Kidney (tissue), 14 donors: ENCODE data around the gene GADD45GIP1. TPM values are rescaled to one million over a fixed set of nuclear protein-coding genes. Genes with fewer than 3 reads are reported as not detected.

Source experiments
- DNase-seq, 5 donors: peaks; one replicate each; pipeline ENCODE4 v3.0.0-alpha.2; 2013 to 2020
- FAIRE-seq: peaks from 2 replicates; lab custom pipeline; 2012; peaks lifted over from hg19 to GRCh38; lab: Jason Lieb, UNC
- H3K27ac ChIP-seq, 2 donors: one replicate each; pipeline ENCODE4 v1.7.0; 2013; ENCODE audit warnings: low read depth in 2 of 2, low read length in 2 of 2, inconsistent platforms in 1 of 2
- H3K27me3 ChIP-seq: one replicate; pipeline ENCODE4 v1.7.1; 2013; ENCODE audit warnings: low read length, inconsistent platforms; ENCODE audit not compliant: control insufficient read depth, insufficient read depth
- H3K36me3 ChIP-seq, 3 donors: one replicate each; pipeline versions ENCODE4 v1.7.0 to v1.7.1; 2013; ENCODE audit warnings: low read length in 3 of 3, control low read depth in 1 of 3, inconsistent platforms in 1 of 3; ENCODE audit not compliant: insufficient read depth in 3 of 3, control insufficient read depth in 2 of 3
- H3K4me1 ChIP-seq, 3 donors: one replicate each; pipeline versions ENCODE4 v1.7.0 to v1.7.1; 2013; ENCODE audit warnings: low read length in 3 of 3, inconsistent platforms in 1 of 3, low read depth in 1 of 3; ENCODE audit not compliant: control insufficient read depth in 2 of 3, insufficient read depth in 2 of 3
- H3K4me3 ChIP-seq, 3 donors: one replicate each; pipeline versions ENCODE4 v1.7.0 to v1.8.1; 2013; ENCODE audit warnings: low read length in 3 of 3, control low read depth in 1 of 3, inconsistent platforms in 1 of 3
- H3K9ac ChIP-seq, 3 donors: one replicate each; pipeline versions ENCODE4 v1.7.0 to v1.7.1; 2013; ENCODE audit warnings: low read length in 3 of 3, control low read depth in 1 of 3, inconsistent platforms in 1 of 3
- H3K9me3 ChIP-seq, 3 donors: one replicate each; pipeline versions ENCODE4 v1.7.0 to v1.7.1; 2013; ENCODE audit warnings: low read length in 3 of 3, control low read depth in 1 of 3, inconsistent platforms in 1 of 3; ENCODE audit not compliant: control insufficient read depth in 2 of 3, insufficient read depth in 1 of 3
- CTCF ChIP-seq: IDR thresholded peaks from 3 replicates; pipeline ENCODE4 v1.5.1; 2012; ENCODE audit warnings: mild to moderate bottlenecking, moderate library complexity, borderline replicate concordance; ENCODE audit not compliant: insufficient read depth; ENCODE audit errors: extremely low read depth
- intact Hi-C: fragments of 100-400 bp; cut with DNase I; formaldehyde crosslinking; loops from one replicate; pipeline ENCODE4 v1.11.1; 2022
- polyA plus RNA-seq: library from polyadenylated mRNA; stranded (reverse); fragments of 350-450 nt; fragmentation: Illumina TruSeq; extraction: RNeasy Lipid Tissue Mini Kit (QIAGEN cat#74804); gene quantifications from one replicate; pipeline ENCODE4 v1.2.3, GENCODE V29; 2014; ENCODE audit warnings: low read depth, low replicate concordance; ENCODE audit not compliant: insufficient read depth
- total RNA-seq: library from RNA; stranded (reverse); fragmentation: NEBNext Ultra II Directional; extraction: Animal tissue kit (Norgen Biotek cat#: 25700); gene quantifications from one replicate; pipeline ENCODE4 v1.2.1, GENCODE V29; 2021
- donor health status: control.
- donor health status: control.
- donor health status: control.
- donor health status: control.
- donor health status: control.
- donor health status: DM: yes; HTN: yes; CAD: no.
- donor health status: Normal renal cell carcinoma (clear cell type).

The GADD45GIP1 gene
- total and polyA plus RNA-seq, 2 donors from 2014 or later: 18.4 to 71.3 TPM

- Histone ChIP-seq H3K9ac (no peak overlapping the region), H3K4me3 (no peak overlapping the region), H3K9me3 (no peaks in the 10 kb centered on the region), H3K4me1 (peaks cover 0 to 10% (median 0%) of the 10 kb centered on the region in 3 donors), H3K27ac (no peak overlapping the region), H3K36me3 (peaks cover 0 to 28% (median 13%) of the 10 kb centered on the region in 3 donors), H3K27me3 (no peaks in the 10 kb centered on the region)
- no peak for TF ChIP-seq CTCF
- no peak for FAIRE-seq
- intact Hi-C loops: no loop called here
- peak in 1 of 5 donors; percentile 18 for DNase-seq
Measured at GRCh38 chr19:12954612-12954962, 2.4 kb downstream of the GADD45GIP1 start.

DNA sequence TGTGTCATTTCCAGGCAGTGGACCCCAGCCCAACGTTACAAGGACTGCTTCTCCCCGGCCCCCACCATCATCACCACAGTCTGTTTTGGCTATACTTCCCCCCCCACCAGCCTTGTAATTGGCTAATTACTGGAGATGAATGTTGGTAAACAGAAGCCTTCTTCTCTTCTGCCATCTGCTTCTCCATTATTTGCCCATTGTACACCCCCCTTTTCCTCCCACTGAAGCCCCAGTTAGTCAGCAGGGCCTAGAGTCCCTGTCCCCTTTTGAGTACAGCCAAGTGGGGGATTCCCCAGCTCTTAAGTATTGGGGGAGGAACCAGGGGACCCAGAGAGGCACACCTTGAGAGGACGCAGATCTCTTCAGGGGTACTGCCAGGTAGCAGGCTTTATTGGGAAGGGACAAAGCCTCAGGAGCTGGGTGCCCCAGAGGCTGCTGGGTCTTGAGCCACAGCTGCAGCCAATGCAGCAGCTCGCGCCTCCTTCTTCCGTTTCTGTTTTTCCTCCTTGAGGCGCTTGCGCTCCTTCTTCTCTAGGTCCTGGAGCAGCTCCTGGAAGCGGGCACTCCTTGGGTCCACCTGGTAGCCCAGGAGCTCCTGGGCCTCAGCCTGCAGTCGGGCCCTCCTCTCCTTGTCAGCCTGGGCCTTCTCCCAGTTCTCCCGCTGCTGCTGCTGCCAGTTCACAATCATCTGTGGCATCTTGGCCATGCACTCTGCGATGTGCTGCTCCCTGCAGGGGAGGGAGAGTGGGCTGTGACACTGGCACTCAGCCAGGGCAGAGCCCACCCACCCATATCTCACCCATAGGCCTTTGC lies 3.0 kb downstream of the GADD45GIP1 start:
- no peak overlapping the region for H3K27ac ChIP-seq
- FAIRE-seq: no peak
- TF ChIP-seq CTCF: no peak
- DNase-seq: peak in 1 of 5 donors; percentile 7
- H3K9ac ChIP-seq: no peak overlapping the region
- intact Hi-C loops: no loop called here
- H3K4me1 ChIP-seq: peaks cover 0 to 10% (median 0%) of the 10 kb centered on the region in 3 donors
- H3K9me3 ChIP-seq: no peaks in the 10 kb centered on the region
- peaks cover 2 to 33% (median 19%) of the 10 kb centered on the region in 3 donors for H3K36me3 ChIP-seq
- no peak overlapping the region for H3K4me3 ChIP-seq
- H3K27me3 ChIP-seq: no peaks in the 10 kb centered on the region

GRCh38 chr19:12953138-12953798 lies 3.8 kb downstream of the GADD45GIP1 start:
- peaks cover 2 to 36% (median 21%) of the 10 kb centered on the region in 3 donors for H3K36me3 ChIP-seq
- H3K27me3 ChIP-seq: no peaks in the 10 kb centered on the region
- TF ChIP-seq CTCF: no peak
- no peak overlapping the region for H3K27ac ChIP-seq
- peaks cover 0 to 10% (median 0%) of the 10 kb centered on the region in 3 donors for H3K4me1 ChIP-seq
- intact Hi-C loops: no loop called here
- no peak overlapping the region for H3K9ac ChIP-seq
- FAIRE-seq: no peak
- DNase-seq: peak in 4 of 5 donors; percentile 31 to 71 (median 54)
- H3K9me3 ChIP-seq: no peaks in the 10 kb centered on the region
- H3K4me3 ChIP-seq: no peak overlapping the region
